Measurements from ENCODE around the gene GPR78.

GPR78 gene

DNA sequence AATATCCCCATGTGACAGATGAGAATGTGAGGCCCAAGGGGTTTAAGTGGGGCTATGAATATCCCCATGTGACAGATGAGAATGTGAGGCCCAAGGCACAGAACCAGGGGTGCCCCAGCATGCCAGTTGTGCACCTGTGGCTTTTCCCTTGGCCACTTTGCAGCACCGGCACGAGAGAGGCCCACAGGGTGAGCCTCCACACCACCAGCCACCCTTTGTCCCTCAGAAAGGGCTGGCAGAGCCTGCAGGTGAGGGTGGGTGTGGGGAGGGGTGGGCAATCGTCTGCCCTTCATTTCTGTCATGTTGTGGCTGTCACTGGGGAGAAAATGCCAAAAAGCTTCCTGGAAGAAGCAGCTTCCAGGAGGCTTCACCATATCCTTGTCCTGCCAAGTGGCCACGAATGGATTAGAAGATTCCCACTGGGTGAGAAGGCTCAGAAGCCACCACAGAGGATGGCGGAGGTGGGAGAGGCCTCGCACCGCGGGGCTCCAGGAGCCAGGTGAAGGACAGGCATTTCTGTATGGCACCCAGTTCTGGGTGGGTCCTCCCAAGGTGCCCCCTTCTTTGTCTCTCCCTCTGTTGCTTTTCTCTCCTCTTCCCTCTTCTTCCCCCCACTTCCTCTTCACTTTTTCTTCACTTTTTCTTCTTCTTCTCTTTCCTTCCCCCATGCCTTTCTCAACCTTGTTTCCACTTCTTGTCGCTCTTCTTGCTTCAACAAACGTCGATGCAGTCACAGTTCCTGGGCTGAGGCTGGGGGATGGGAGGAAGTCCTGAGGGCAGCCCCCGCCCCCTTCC is 469 bp upstream of the GPR78 start:
- CTCF ChIA-PET = interaction anchor here (0.7 kb wide), 1 partner anchor 10 kb away, joined by 3 read pairs; no protein-coding TSS in a partner anchor
- POLR2A ChIA-PET = no interaction called here
- no peak overlapping the region for H3K4me3 ChIP-seq (ENCODE audit: low read depth, low read length)
- peak; percentile 76 for TF ChIP-seq PRDM1 (tag by site-specific recombination; IDR thresholded peaks at IDR 0.05)
- no peak for TF ChIP-seq YY2 (tag by site-specific recombination; IDR thresholded peaks at IDR 0.05)
- TF ChIP-seq ZNF629 (tag by site-specific recombination; IDR thresholded peaks at IDR 0.05) = no peak
- TF ChIP-seq ZNF660 (tag by site-specific recombination; IDR thresholded peaks at IDR 0.05) = no peak
- no peak for TF ChIP-seq ZFP41 (tag by site-specific recombination; IDR thresholded peaks at IDR 0.05; ENCODE audit: borderline replicate concordance)
- TF ChIP-seq EGR2 (tag by site-specific recombination; IDR thresholded peaks at IDR 0.05; ENCODE audit: low read depth) = 0 out of 2 replicates have a peak, but pooled peaks have one; percentile 41
- no peak for TF ChIP-seq ZBTB17 (tag by site-specific recombination; IDR thresholded peaks at IDR 0.05)
- no peak for TF ChIP-seq KLF16 (tag by site-specific recombination; IDR thresholded peaks at IDR 0.05)
- no peak for TF ChIP-seq ZNF549 (tag by site-specific recombination; IDR thresholded peaks at IDR 0.05)
- TF ChIP-seq SP3 (tag by site-specific recombination; IDR thresholded peaks at IDR 0.05) = no peak
- TF ChIP-seq MZF1 (tag by site-specific recombination; IDR thresholded peaks at IDR 0.05; ENCODE audit: borderline replicate concordance) = no peak
- no peak for TF ChIP-seq MEIS1 (CRISPR knock-in tag; IDR thresholded peaks at IDR 0.05; ENCODE audit: borderline replicate concordance)
- TF ChIP-seq ZNF274 (IDR thresholded peaks at IDR 0.05; ENCODE audit: low read length) = no peak
- no peak for TF ChIP-seq ZNF274 (tag by site-specific recombination; IDR thresholded peaks at IDR 0.05; ENCODE audit: borderline replicate concordance)
- H3K27ac ChIP-seq (ENCODE audit: extremely low read depth, low read depth, low read length) = no peak overlapping the region
- H3K36me3 ChIP-seq (ENCODE audit: control insufficient read depth in 2 of 2, insufficient read depth in 1 of 2, low read length in 2 of 2) = no peaks in the 10 kb centered on the region
- H3K4me1 ChIP-seq (ENCODE audit: control insufficient read depth, insufficient read depth, low read length) = no peaks in the 10 kb centered on the region
- no peaks in the 10 kb centered on the region for H3K9me3 ChIP-seq (ENCODE audit: control insufficient read depth, insufficient read depth, low read depth, low read length)

DNA sequence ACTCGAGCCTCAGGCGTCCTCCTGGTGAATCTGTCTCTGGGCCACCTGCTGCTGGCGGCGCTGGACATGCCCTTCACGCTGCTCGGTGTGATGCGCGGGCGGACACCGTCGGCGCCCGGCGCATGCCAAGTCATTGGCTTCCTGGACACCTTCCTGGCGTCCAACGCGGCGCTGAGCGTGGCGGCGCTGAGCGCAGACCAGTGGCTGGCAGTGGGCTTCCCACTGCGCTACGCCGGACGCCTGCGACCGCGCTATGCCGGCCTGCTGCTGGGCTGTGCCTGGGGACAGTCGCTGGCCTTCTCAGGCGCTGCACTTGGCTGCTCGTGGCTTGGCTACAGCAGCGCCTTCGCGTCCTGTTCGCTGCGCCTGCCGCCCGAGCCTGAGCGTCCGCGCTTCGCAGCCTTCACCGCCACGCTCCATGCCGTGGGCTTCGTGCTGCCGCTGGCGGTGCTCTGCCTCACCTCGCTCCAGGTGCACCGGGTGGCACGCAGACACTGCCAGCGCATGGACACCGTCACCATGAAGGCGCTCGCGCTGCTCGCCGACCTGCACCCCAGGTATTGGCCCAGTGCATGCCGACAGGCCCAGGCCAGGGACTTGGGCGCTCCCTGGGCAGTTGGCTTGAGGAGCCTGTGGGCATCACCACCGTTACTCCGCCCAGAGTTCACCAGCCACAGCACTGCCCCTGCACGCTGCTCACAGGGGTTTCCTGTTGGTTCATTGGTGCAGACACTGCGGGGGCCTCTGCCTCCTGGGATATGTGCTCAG is 1.1 kb downstream of the GPR78 start:
- no peak for TF ChIP-seq KLF1 (tag by site-specific recombination; IDR thresholded peaks at IDR 0.05)
- no peak for TF ChIP-seq ZNF311 (tag by site-specific recombination; IDR thresholded peaks at IDR 0.05; ENCODE audit: borderline replicate concordance)
- no peak for TF ChIP-seq ZNF433 (tag by site-specific recombination; IDR thresholded peaks at IDR 0.05; ENCODE audit: low read depth)
- no peak for TF ChIP-seq ZNF302 (tag by site-specific recombination; IDR thresholded peaks at IDR 0.05; ENCODE audit: low read depth)
- TF ChIP-seq ZNF473 (tag by site-specific recombination; IDR thresholded peaks at IDR 0.05) = no peak
- no peak for TF ChIP-seq ZNF623 (tag by site-specific recombination; IDR thresholded peaks at IDR 0.05)
- TF ChIP-seq ZNF24 (tag by site-specific recombination; IDR thresholded peaks at IDR 0.05) = no peak
- no peak for TF ChIP-seq YY2 (tag by site-specific recombination; IDR thresholded peaks at IDR 0.05)
- TF ChIP-seq, protein P1, sequence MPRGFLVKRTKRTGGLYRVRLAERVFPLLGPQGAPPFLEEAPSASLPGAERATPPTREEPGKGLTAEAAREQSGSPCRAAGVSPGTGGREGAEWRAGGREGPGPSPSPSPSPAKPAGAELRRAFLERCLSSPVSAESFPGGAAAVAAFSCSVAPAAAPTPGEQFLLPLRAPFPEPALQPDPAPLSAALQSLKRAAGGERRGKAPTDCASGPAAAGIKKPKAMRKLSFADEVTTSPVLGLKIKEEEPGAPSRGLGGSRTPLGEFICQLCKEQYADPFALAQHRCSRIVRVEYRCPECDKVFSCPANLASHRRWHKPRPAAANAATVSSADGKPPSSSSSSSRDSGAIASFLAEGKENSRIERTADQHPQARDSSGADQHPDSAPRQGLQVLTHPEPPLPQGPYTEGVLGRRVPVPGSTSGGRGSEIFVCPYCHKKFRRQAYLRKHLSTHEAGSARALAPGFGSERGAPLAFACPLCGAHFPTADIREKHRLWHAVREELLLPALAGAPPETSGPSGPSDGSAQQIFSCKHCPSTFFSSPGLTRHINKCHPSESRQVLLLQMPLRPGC (tag by site-specific recombination; IDR thresholded peaks at IDR 0.05) = no peak
- no peak for TF ChIP-seq ZNF510 (tag by site-specific recombination; IDR thresholded peaks at IDR 0.05; ENCODE audit: insufficient replicate concordance)
- TF ChIP-seq SALL2 (tag by site-specific recombination; IDR thresholded peaks at IDR 0.05; ENCODE audit: borderline replicate concordance) = no peak
- no peak for TF ChIP-seq HOXD13 (CRISPR knock-in tag; IDR thresholded peaks at IDR 0.05; ENCODE audit: borderline replicate concordance)
- TF ChIP-seq, protein P2, sequence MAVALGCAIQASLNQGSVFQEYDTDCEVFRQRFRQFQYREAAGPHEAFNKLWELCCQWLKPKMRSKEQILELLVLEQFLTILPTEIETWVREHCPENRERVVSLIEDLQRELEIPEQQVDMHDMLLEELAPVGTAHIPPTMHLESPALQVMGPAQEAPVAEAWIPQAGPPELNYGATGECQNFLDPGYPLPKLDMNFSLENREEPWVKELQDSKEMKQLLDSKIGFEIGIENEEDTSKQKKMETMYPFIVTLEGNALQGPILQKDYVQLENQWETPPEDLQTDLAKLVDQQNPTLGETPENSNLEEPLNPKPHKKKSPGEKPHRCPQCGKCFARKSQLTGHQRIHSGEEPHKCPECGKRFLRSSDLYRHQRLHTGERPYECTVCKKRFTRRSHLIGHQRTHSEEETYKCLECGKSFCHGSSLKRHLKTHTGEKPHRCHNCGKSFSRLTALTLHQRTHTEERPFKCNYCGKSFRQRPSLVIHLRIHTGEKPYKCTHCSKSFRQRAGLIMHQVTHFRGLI (tag by site-specific recombination; IDR thresholded peaks at IDR 0.05) = no peak
- TF ChIP-seq ZFP69B (tag by site-specific recombination; IDR thresholded peaks at IDR 0.05) = no peak
- no peak for TF ChIP-seq ZNF37A (tag by site-specific recombination; IDR thresholded peaks at IDR 0.05)
- no peak for TF ChIP-seq ZNF175 (tag by site-specific recombination; IDR thresholded peaks at IDR 0.05)
- no peak for TF ChIP-seq ZNF792 (tag by site-specific recombination; IDR thresholded peaks at IDR 0.05)
- TF ChIP-seq ZNF600 (tag by site-specific recombination; IDR thresholded peaks at IDR 0.05) = no peak
- Histone ChIP-seq H3K9me3 (ENCODE audit: control insufficient read depth, insufficient read depth, low read depth, low read length) (no peaks in the 10 kb centered on the region), H3K4me1 (ENCODE audit: control insufficient read depth, insufficient read depth, low read length) (no peaks in the 10 kb centered on the region), H3K36me3 (ENCODE audit: control insufficient read depth in 2 of 2, insufficient read depth in 1 of 2, low read length in 2 of 2) (no peaks in the 10 kb centered on the region), H3K27ac (ENCODE audit: extremely low read depth, low read depth, low read length) (no peak overlapping the region), H3K4me3 (ENCODE audit: low read depth, low read length) (no peak overlapping the region)
- ChIA-PET POLR2A (no interaction called here), CTCF (interaction anchor here (0.7 to 1.4 kb wide), 3 partner anchors 13 to 113 kb away, joined by 3 to 4 read pairs (median 3); no protein-coding TSS in a partner anchor)

All from HEK293 (cell line).